Activated naive CD8-positive, alpha-beta T cell treated with anti-CD3 and anti-CD28 coated beads for 36 hours (primary cell): ENCODE results near the gene IGF2R. TPM values are rescaled to one million over a fixed set of nuclear protein-coding genes. Genes with fewer than 3 reads are reported as not detected.

Experiments
- DNase-seq: peaks from one replicate; pipeline ENCODE4 v3.0.0; 2021
- H3K27ac Mint-ChIP-seq: one replicate; pipeline ENCODE4 v1.8.0; 2022; ENCODE audit warnings: mild to moderate bottlenecking, moderate library complexity, mixed read lengths
- H3K27me3 Mint-ChIP-seq: one replicate; pipeline ENCODE4 v1.8.0; 2022; ENCODE audit warnings: mild to moderate bottlenecking, mixed read lengths
- H3K36me3 Mint-ChIP-seq: one replicate; pipeline ENCODE4 v1.8.0; 2021; ENCODE audit warnings: mild to moderate bottlenecking, mixed read lengths
- H3K4me1 Mint-ChIP-seq: one replicate; pipeline ENCODE4 v1.8.0; 2021; ENCODE audit warnings: mixed read lengths
- H3K4me3 Mint-ChIP-seq: one replicate; pipeline ENCODE4 v1.8.0; 2022; ENCODE audit warnings: mild to moderate bottlenecking, moderate library complexity, mixed read lengths
- H3K9me3 Mint-ChIP-seq: one replicate; pipeline ENCODE4 v1.8.0; 2022; ENCODE audit warnings: mixed read lengths
- total RNA-seq, 2 experiments: library from RNA; stranded (reverse); gene quantifications; one replicate each; pipeline ENCODE4 v1.2.3, GENCODE V29; 2021

Gene IGF2R
- total RNA-seq, 2 experiments from 2014 or later = 74.9 to 77.7 TPM

DNA sequence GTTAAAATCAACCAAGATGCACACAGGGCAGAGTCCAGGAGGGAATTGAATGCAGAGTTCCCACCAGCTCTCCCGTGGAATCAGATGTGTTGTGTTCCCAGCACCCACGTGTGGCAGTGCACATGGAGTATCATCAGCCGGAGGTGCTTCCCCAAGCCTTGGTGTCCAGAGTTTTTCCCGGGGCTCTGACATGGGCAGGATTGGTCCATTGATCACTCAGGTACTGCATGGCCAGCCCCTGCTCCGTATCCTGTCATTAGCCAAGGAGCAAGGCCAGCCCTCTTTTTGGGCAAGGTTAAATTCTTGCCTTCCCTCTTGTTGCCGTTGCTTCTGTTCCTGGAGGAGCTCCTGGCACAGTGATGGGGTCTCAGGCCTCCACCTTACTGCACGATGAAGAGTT, 124.2 kb downstream of the IGF2R start:
- H3K4me3 Mint-ChIP-seq = no peak overlapping the region
- no peak overlapping the region for H3K27ac Mint-ChIP-seq
- H3K36me3 Mint-ChIP-seq = peaks cover 19% of the 10 kb centered on the region
- no peaks in the 10 kb centered on the region for H3K9me3 Mint-ChIP-seq
- peaks cover 2% of the 10 kb centered on the region for H3K4me1 Mint-ChIP-seq
- no peak for DNase-seq
- no peaks in the 10 kb centered on the region for H3K27me3 Mint-ChIP-seq

DNA sequence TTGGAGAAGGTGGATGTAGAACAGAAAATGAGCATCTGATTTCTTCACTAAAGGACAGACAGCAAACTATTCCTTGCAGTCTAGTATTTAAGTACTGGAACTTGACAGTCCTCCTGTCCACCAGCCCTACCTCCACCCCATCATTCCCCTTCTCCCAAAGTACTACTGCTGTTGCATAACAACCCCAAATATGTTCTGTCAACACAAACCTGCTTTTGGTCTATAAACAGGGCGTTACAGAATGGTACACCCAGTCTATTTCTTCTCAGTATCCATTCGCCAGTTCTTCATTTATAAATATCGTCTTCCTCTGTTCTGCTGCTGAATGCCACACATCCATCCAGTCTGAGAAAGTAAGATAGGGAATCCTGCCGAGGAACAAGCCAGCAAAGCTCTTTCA, 125.1 kb downstream of the IGF2R start:
- peaks cover 2% of the 10 kb centered on the region for H3K4me1 Mint-ChIP-seq
- no peak overlapping the region for H3K27ac Mint-ChIP-seq
- no peaks in the 10 kb centered on the region for H3K27me3 Mint-ChIP-seq
- H3K4me3 Mint-ChIP-seq = no peak overlapping the region
- no peaks in the 10 kb centered on the region for H3K9me3 Mint-ChIP-seq
- no peak for DNase-seq
- H3K36me3 Mint-ChIP-seq = peaks cover 23% of the 10 kb centered on the region

- peaks cover 24% of the 10 kb centered on the region for H3K36me3 Mint-ChIP-seq
- H3K27me3 Mint-ChIP-seq = no peaks in the 10 kb centered on the region
- no peak overlapping the region for H3K27ac Mint-ChIP-seq
- no peak overlapping the region for H3K4me3 Mint-ChIP-seq
- no peak for DNase-seq
- H3K9me3 Mint-ChIP-seq = no peaks in the 10 kb centered on the region
- peaks cover 2% of the 10 kb centered on the region for H3K4me1 Mint-ChIP-seq
These were observed 126.4 kb downstream of the IGF2R start for GRCh38 chr6:160095146-160095845.

- Mint-ChIP-seq H3K27ac (peak overlapping the region; percentile 56), H3K9me3 (no peaks in the 10 kb centered on the region), H3K36me3 (peaks cover 40% of the 10 kb centered on the region), H3K4me3 (no peak overlapping the region), H3K4me1 (peaks cover 2% of the 10 kb centered on the region), H3K27me3 (no peaks in the 10 kb centered on the region)
- no peak for DNase-seq
These were observed 132.7 kb downstream of the IGF2R start for GRCh38 chr6:160101277-160102205.

- peaks cover 2% of the 10 kb centered on the region for H3K4me1 Mint-ChIP-seq
- H3K4me3 Mint-ChIP-seq = no peak overlapping the region
- no peaks in the 10 kb centered on the region for H3K27me3 Mint-ChIP-seq
- H3K27ac Mint-ChIP-seq = no peak overlapping the region
- DNase-seq = no peak
- peaks cover 41% of the 10 kb centered on the region for H3K36me3 Mint-ChIP-seq
- no peaks in the 10 kb centered on the region for H3K9me3 Mint-ChIP-seq
These were observed 133.5 kb downstream of the IGF2R start for GRCh38 chr6:160102399-160102798.

GRCh38 chr6:160102956-160103824, 134.3 kb downstream of the IGF2R start:
- DNase-seq = no peak

DNA sequence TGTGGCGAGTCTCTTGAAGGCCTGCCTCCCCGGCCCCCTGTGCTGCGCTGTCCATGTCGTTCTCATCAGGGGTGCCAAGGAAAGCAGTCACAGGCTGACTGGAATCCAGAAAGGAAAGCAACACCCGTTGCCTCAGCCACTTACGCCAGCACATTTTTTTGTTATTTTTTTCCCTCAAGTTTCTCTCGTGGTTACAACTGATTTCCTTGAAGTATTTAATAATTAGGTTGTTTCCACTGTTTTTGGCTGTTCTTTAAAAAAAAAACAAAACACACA, 134.9 kb downstream of the IGF2R start:
- Mint-ChIP-seq H3K4me1 (no peaks in the 10 kb centered on the region), H3K27ac (no peak overlapping the region), H3K36me3 (peaks cover 41% of the 10 kb centered on the region), H3K27me3 (no peaks in the 10 kb centered on the region), H3K4me3 (no peak overlapping the region), H3K9me3 (no peaks in the 10 kb centered on the region)
- DNase-seq = no peak

More at GRCh38 chr6:160102956-160103824, 134.3 kb downstream of the IGF2R start:
- Mint-ChIP-seq H3K27ac (no peak overlapping the region), H3K4me3 (no peak overlapping the region), H3K27me3 (no peaks in the 10 kb centered on the region), H3K36me3 (peaks cover 42% of the 10 kb centered on the region), H3K4me1 (no peaks in the 10 kb centered on the region), H3K9me3 (no peaks in the 10 kb centered on the region)

DNA sequence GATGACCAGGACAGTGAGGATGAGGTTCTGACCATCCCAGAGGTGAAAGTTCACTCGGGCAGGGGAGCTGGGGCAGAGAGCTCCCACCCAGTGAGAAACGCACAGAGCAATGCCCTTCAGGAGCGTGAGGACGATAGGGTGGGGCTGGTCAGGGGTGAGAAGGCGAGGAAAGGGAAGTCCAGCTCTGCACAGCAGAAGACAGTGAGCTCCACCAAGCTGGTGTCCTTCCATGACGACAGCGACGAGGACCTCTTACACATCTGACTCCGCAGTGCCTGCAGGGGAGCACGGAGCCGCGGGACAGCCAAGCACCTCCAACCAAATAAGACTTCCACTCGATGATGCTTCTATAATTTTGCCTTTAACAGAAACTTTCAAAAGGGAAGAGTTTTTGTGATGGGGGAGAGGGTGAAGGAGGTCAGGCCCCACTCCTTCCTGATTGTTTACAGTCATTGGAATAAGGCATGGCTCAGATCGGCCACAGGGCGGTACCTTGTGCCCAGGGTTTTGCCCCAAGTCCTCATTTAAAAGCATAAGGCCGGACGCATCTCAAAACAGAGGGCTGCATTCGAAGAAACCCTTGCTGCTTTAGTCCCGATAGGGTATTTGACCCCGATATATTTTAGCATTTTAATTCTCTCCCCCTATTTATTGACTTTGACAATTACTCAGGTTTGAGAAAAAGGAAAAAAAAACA, 136.1 kb downstream of the IGF2R start:
- no peak for DNase-seq
- H3K4me1 Mint-ChIP-seq = peaks cover 1% of the 10 kb centered on the region
- no peaks in the 10 kb centered on the region for H3K27me3 Mint-ChIP-seq
- no peak overlapping the region for H3K4me3 Mint-ChIP-seq
- peaks cover 36% of the 10 kb centered on the region for H3K36me3 Mint-ChIP-seq
- peak overlapping the region; percentile 28 for H3K27ac Mint-ChIP-seq
- H3K9me3 Mint-ChIP-seq = no peaks in the 10 kb centered on the region

DNA sequence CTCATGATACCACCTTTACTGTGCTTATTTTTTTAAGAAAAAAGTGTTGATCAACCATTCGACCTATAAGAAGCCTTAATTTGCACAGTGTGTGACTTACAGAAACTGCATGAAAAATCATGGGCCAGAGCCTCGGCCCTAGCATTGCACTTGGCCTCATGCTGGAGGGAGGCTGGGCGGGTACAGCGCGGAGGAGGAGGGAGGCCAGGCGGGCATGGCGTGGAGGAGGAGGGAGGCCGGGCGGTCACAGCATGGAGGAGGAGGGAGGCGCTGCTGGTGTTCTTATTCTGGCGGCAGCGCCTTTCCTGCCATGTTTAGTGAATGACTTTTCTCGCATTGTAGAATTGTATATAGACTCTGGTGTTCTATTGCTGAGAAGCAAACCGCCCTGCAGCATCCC, 137.1 kb downstream of the IGF2R start:
- H3K36me3 Mint-ChIP-seq = peaks cover 36% of the 10 kb centered on the region
- no peaks in the 10 kb centered on the region for H3K27me3 Mint-ChIP-seq
- H3K27ac Mint-ChIP-seq = no peak overlapping the region
- H3K9me3 Mint-ChIP-seq = no peaks in the 10 kb centered on the region
- DNase-seq = no peak
- no peak overlapping the region for H3K4me3 Mint-ChIP-seq
- H3K4me1 Mint-ChIP-seq = peaks cover 4% of the 10 kb centered on the region

DNA sequence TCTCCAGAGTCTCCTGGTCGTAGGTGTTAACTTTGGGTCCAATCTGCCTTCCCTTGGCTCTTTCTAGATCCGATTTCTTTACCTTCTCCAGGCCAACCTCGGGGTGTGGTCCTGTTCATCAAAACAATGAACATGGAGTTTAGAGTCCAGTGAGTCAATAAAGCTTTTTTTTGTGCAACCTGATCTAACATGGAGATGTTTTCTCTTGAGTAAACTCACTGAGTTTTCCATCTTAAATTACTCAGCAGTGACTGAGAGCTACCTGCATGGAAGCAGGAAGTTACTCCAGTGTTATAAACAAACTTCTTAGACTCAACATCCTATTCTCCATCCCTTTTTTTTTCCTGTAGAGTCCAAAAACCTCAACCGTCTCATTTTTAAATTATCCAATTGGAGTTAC, 137.8 kb downstream of the IGF2R start:
- H3K4me1 Mint-ChIP-seq = peaks cover 4% of the 10 kb centered on the region
- DNase-seq = no peak
- H3K4me3 Mint-ChIP-seq = no peak overlapping the region
- H3K36me3 Mint-ChIP-seq = peaks cover 32% of the 10 kb centered on the region
- no peaks in the 10 kb centered on the region for H3K9me3 Mint-ChIP-seq
- H3K27me3 Mint-ChIP-seq = no peaks in the 10 kb centered on the region
- H3K27ac Mint-ChIP-seq = no peak overlapping the region

DNA sequence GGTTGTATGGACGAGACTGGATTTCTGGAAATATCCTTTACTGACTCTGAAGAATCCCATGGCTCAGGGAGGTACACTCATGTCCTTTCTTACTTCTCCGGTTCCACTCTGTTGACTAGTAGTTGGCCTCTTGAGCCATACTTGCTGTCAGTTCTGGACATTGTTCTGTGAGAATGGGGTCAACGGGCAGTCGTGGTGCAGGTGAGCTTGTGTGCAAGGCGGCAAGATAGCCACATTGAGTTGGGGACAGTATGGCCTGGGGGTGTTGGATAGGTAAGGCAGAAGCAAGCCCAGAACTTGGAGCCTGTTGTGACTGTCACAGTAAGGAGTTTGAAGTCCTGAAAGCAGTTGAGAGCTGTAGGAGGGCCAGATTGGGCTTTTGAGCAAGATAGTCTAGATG, 139.2 kb downstream of the IGF2R start:
- Mint-ChIP-seq H3K9me3 (no peaks in the 10 kb centered on the region), H3K27ac (no peak overlapping the region), H3K4me1 (peaks cover 4% of the 10 kb centered on the region), H3K27me3 (no peaks in the 10 kb centered on the region), H3K36me3 (peaks cover 31% of the 10 kb centered on the region), H3K4me3 (no peak overlapping the region)
- no peak for DNase-seq

DNA sequence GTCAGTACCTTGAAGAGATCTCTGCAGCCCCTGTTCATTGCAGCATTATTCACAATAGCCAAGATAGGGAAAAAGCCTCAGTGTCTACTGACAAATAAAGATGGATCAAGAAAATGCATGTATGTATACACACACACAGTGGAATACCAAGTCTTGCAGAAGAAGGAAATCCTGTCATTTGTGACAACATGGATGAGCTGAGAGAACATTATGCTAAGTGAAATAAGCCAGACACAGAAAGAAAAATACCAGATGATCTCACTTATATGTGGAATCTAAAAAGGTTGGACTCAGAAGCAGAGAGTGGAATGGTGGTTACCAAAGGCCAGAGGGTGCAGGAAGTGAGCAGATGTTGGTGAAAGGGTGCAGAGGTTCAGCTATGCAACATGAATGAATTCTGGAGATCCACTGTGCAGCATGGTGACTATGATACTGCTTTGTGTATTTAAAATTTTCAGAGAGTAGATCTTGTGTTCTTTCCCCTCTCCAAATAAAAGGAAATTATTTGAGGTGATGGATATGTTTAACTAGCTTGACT, 141.8 kb downstream of the IGF2R start:
- Mint-ChIP-seq H3K4me1 (peaks cover 4% of the 10 kb centered on the region), H3K27me3 (no peaks in the 10 kb centered on the region), H3K4me3 (no peak overlapping the region), H3K27ac (no peak overlapping the region), H3K9me3 (no peaks in the 10 kb centered on the region), H3K36me3 (peaks cover 17% of the 10 kb centered on the region)
- no peak for DNase-seq

- H3K27ac Mint-ChIP-seq = peak overlapping the region; percentile 70
- no peaks in the 10 kb centered on the region for H3K9me3 Mint-ChIP-seq
These were observed 142.9 kb downstream of the IGF2R start for GRCh38 chr6:160111806-160112205.

DNA sequence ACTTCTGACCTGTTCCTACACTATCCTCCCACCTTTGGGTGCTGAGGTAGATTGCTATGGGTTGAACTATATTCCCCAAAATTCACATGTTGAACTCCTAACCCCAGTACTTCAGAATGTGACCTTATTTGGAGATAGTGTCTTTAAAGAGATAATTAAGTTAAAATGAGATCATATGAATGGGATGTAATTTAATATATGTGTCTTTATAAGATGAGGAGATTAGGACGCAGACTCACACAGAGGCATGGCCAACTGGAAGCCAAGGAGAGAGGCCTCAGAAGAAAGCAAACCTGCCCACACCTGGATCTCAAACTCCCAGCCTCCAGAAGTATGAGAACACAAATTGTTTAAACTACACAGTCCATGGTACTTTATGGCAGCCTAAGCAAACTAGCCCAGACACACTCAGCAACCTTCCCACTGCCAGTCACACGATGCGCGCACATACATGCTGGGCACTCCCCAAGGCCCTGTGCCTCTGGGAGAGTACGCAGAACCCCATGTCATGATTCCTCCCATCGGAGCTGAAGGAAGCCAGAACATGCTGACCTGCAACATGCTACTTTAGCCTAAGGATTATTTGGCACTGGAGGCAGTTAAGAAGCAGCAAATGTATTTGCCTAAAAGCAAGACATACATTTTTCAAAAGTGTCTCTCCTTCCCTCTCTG, 143.9 kb downstream of the IGF2R start:
- Mint-ChIP-seq H3K27ac (no peak overlapping the region), H3K27me3 (no peaks in the 10 kb centered on the region), H3K36me3 (peaks cover 14% of the 10 kb centered on the region), H3K9me3 (no peaks in the 10 kb centered on the region), H3K4me3 (no peak overlapping the region), H3K4me1 (peaks cover 4% of the 10 kb centered on the region)
- DNase-seq = no peak

More at GRCh38 chr6:160111806-160112205, 142.9 kb downstream of the IGF2R start:
- Mint-ChIP-seq H3K27me3 (no peaks in the 10 kb centered on the region), H3K36me3 (peaks cover 14% of the 10 kb centered on the region), H3K4me1 (peaks cover 4% of the 10 kb centered on the region), H3K4me3 (no peak overlapping the region)
- no peak for DNase-seq
